AG10803 (cell line): ENCODE results near the gene IARS2.

Experiments
- DNase-seq: peaks from one replicate; pipeline ENCODE4 v3.0.0; 2010; ENCODE audit warnings: low read depth
- H3K4me3 ChIP-seq: 2 replicates; pipeline ENCODE4 v1.5.1; 2011; ENCODE audit warnings: mild to moderate bottlenecking, low read length, control low read depth
- CTCF ChIP-seq: conservative IDR thresholded peaks from 2 replicates; pipeline ENCODE4 v1.5.1; 2011; ENCODE audit warnings: mild to moderate bottlenecking, low read length, control low read depth, inconsistent platforms

Gene IARS2

GRCh38 chr1:220195701-220196100 is 101.8 kb downstream of the IARS2 start:
- no peak for DNase-seq

More at GRCh38 chr1:220195701-220196100, 101.8 kb downstream of the IARS2 start:
- TF ChIP-seq CTCF, result no peak
- no peak overlapping the region for H3K4me3 ChIP-seq
